IMR-90 (cell line): ENCODE data around the gene GPR137. TPM values are rescaled to one million over a fixed set of nuclear protein-coding genes. Genes with fewer than 3 reads are reported as not detected.

Source experiments
- ATAC-seq: fragments of 200-7000 bp; cut with Tn5 transposase; 2 replicates; pipeline ENCODE4 v1.9.1; 2020; ENCODE audit warnings: low read depth, mild to moderate bottlenecking, moderate library complexity
- BruUV-seq: library from RNA; stranded (reverse); fragments of 400-500 nt; replicated peaks from 2 replicates; lab custom pipeline; 2021; lab: Mats Ljungman, UMichigan
- CTCF ChIA-PET: fragments of 300-600 bp; formaldehyde crosslinking; extraction: SDS; loops from one replicate; lab custom pipeline; 2021; ENCODE audit warnings: antibody characterized with exemption; lab: Yijun Ruan, JAX
- POLR2A ChIA-PET: fragments of 300-600 bp; sonication (Branson Sonifier 250); formaldehyde crosslinking; loops from one replicate; lab custom pipeline; 2022; ENCODE audit warnings: antibody characterized with exemption; ENCODE audit not compliant: unreplicated experiment; lab: Charles Lee
- DNase-seq: peaks from one replicate; pipeline ENCODE4 v3.0.0; 2013
- H2AFZ ChIP-seq: replicated peaks from 2 replicates; pipeline ENCODE3; 2013; ENCODE audit warnings: low read length, mild to moderate bottlenecking; ENCODE audit not compliant: poor library complexity
- H2AK5ac ChIP-seq: 2 replicates; pipeline ENCODE4 v1.6.1; 2013; ENCODE audit warnings: low read depth, low read length, inconsistent platforms
- H2AK9ac ChIP-seq: replicated peaks from 2 replicates; pipeline ENCODE3; 2013; ENCODE audit warnings: mild to moderate bottlenecking, low read depth, low read length, moderate library complexity; ENCODE audit not compliant: poor library complexity
- H2BK120ac ChIP-seq: 2 replicates; pipeline ENCODE4 v1.6.1; 2013; ENCODE audit warnings: low read depth, low read length, inconsistent platforms
- H2BK15ac ChIP-seq: 3 replicates; pipeline ENCODE4 v1.6.1; 2013; ENCODE audit warnings: low read depth, low read length, inconsistent platforms
- H2BK20ac ChIP-seq: 2 replicates; pipeline ENCODE4 v1.6.1; 2013; ENCODE audit warnings: low read depth, mild to moderate bottlenecking, inconsistent platforms, low read length, moderate library complexity
- H2BK5ac ChIP-seq: 2 replicates; pipeline ENCODE4 v1.6.1; 2013; ENCODE audit warnings: mild to moderate bottlenecking, low read depth, low read length, inconsistent platforms; ENCODE audit not compliant: poor library complexity, severe bottlenecking
- H3K14ac ChIP-seq: replicated peaks from 2 replicates; pipeline ENCODE4 v1.6.1; 2013; ENCODE audit warnings: low read depth, low read length, inconsistent platforms
- H3K18ac ChIP-seq: 2 replicates; pipeline ENCODE4 v1.6.1; 2013; ENCODE audit warnings: low read depth, low read length, control low read depth
- H3K23ac ChIP-seq: 2 replicates; pipeline ENCODE4 v1.6.1; 2013; ENCODE audit warnings: low read depth, low read length, inconsistent platforms
- H3K27ac ChIP-seq: 2 replicates; pipeline ENCODE4 v1.5.1; 2013; ENCODE audit warnings: mild to moderate bottlenecking, control low read depth, low read length; ENCODE audit not compliant: insufficient read depth
- H3K27me3 ChIP-seq: 2 replicates; pipeline ENCODE4 v1.6.1; 2013; ENCODE audit warnings: low read length; ENCODE audit not compliant: control insufficient read depth, insufficient read depth
- H3K36me3 ChIP-seq: 2 replicates; pipeline ENCODE4 v1.6.1; 2013; ENCODE audit warnings: low read length, mixed read lengths; ENCODE audit not compliant: control insufficient read depth, insufficient read depth
- H3K4ac ChIP-seq: 2 replicates; pipeline ENCODE4 v1.6.1; 2013; ENCODE audit warnings: low read depth, low read length, inconsistent platforms
- H3K4me1 ChIP-seq: 2 replicates; pipeline ENCODE4 v1.6.1; 2013; ENCODE audit warnings: low read length, mixed read lengths; ENCODE audit not compliant: control insufficient read depth, insufficient read depth
- H3K4me2 ChIP-seq: 2 replicates; pipeline ENCODE4 v1.6.1; 2013; ENCODE audit warnings: low read depth, mild to moderate bottlenecking, control low read depth, low read length, moderate library complexity
- H3K4me3 ChIP-seq: 2 replicates; pipeline ENCODE4 v1.5.1; 2013; ENCODE audit warnings: low read depth, mild to moderate bottlenecking, control low read depth, low read length, moderate library complexity; ENCODE audit not compliant: insufficient read depth
- H3K56ac ChIP-seq: 2 replicates; pipeline ENCODE4 v1.6.1; 2013; ENCODE audit warnings: low read length, inconsistent platforms; ENCODE audit not compliant: insufficient read depth; ENCODE audit errors: extremely low read depth
- H3K79me1 ChIP-seq, 2 experiments: 2 replicates each; pipeline ENCODE4 v1.6.1; 2013; ENCODE audit warnings: low read length in 2 of 2, inconsistent platforms in 1 of 2, low read depth in 1 of 2
- H3K9ac ChIP-seq: 2 replicates; pipeline ENCODE4 v1.6.1; 2013; ENCODE audit warnings: low read depth, low read length, control low read depth
- H3K9me1 ChIP-seq: 2 replicates; pipeline ENCODE4 v1.6.1; 2013; ENCODE audit warnings: low read length, inconsistent platforms; ENCODE audit not compliant: insufficient read depth
- H3K9me3 ChIP-seq: 2 replicates; pipeline ENCODE4 v1.6.1; 2013; ENCODE audit warnings: low read length; ENCODE audit not compliant: control insufficient read depth, insufficient read depth
- H4K20me1 ChIP-seq: 2 replicates; pipeline ENCODE4 v1.6.1; 2013; ENCODE audit warnings: low read length, inconsistent platforms; ENCODE audit not compliant: insufficient read depth
- H4K5ac ChIP-seq: 2 replicates; pipeline ENCODE4 v1.6.1; 2013; ENCODE audit warnings: mild to moderate bottlenecking, low read depth, low read length, control low read depth
- H4K8ac ChIP-seq, 2 experiments: 2 replicates each; pipeline ENCODE4 v1.6.1; 2013; ENCODE audit warnings: low read depth in 2 of 2, low read length in 2 of 2, control low read depth in 1 of 2, inconsistent platforms in 1 of 2
- H4K91ac ChIP-seq: 2 replicates; pipeline ENCODE4 v1.6.1; 2013; ENCODE audit warnings: low read depth, low read length, inconsistent platforms; ENCODE audit not compliant: insufficient read depth
- BHLHE40 ChIP-seq: fragments of 150-350 bp; IDR thresholded peaks from 2 replicates; pipeline ENCODE4 v1.6.1; 2016; ENCODE audit warnings: mild to moderate bottlenecking, low read depth, low read length
- FOS ChIP-seq: fragments of 150-350 bp; IDR thresholded peaks from 2 replicates; pipeline ENCODE4 v1.6.1; 2016; ENCODE audit warnings: low read depth, low read length
- MAFK ChIP-seq: IDR thresholded peaks from 2 replicates; pipeline ENCODE4 v1.6.1; 2012; ENCODE audit warnings: low read depth, low read length, improper control_type of control experiment
- MXI1 ChIP-seq: IDR thresholded peaks from 2 replicates; pipeline ENCODE4 v1.6.1; 2012; ENCODE audit warnings: low read depth, mild to moderate bottlenecking, low read length, moderate library complexity, borderline replicate concordance
- POLR2A ChIP-seq: IDR thresholded peaks from 2 replicates; pipeline ENCODE4 v1.6.1; 2012; ENCODE audit warnings: mild to moderate bottlenecking, low read depth, low read length
- RFX5 ChIP-seq: IDR thresholded peaks from 2 replicates; pipeline ENCODE4 v1.8.0; 2012; ENCODE audit warnings: low read depth, mild to moderate bottlenecking, low read length, moderate library complexity
- WGBS, 2 experiments: methylation state at CpG; one replicate each; pipeline versions ENCODE4 v1.1.5 to v1.1.7; 2013; ENCODE audit warnings: missing lambda C conversion rate in 2 of 2; ENCODE audit not compliant: insufficient read length in 1 of 2; ENCODE audit errors: extremely low coverage in 2 of 2; 5-methylcytosine and 5-hydroxymethylcytosine counted together
- dilution Hi-C: fragments of 300-500 bp; cut with HindIII; formaldehyde crosslinking; loops from one replicate; pipeline ENCODE4 v1.14.3; 2018; ENCODE audit warnings: low sequenced_read_pairs; ENCODE audit not compliant: unreplicated experiment
- in situ Hi-C: fragments of 300-500 bp; cut with MboI; formaldehyde crosslinking; loops from 3 replicates; pipeline ENCODE4 v1.14.3; 2019; ENCODE audit warnings: low sequenced_read_pairs, inconsistent platforms, mixed read lengths
- intact Hi-C: fragments of 100-400 bp; cut with micrococcal nuclease; formaldehyde crosslinking; loops from 2 replicates; pipeline ENCODE4 v1.10.0; 2022
- polyA plus RNA-seq, 3 experiments: library from polyadenylated mRNA; depleted of rRNA; stranded (reverse); fragments of >200 nt; gene quantifications; 2 replicates each; pipeline ENCODE4 v1.2.3, GENCODE V29; 2012; ENCODE audit warnings: low replicate concordance in 1 of 3
- total RNA-seq: library from RNA; depleted of rRNA; stranded (reverse); fragments of >200 nt; gene quantifications from 2 replicates; pipeline ENCODE4 v1.2.3, GENCODE V29; 2012
- TF ChIP-seq, protein P1 (sequence below): fragments of 150-350 bp; IDR thresholded peaks from 2 replicates; pipeline ENCODE4 v1.6.1; 2017; ENCODE audit warnings: mild to moderate bottlenecking, antibody characterized with exemption, low read length, low read depth

GPR137 gene
- total and polyA plus RNA-seq, 2 of the 4 experiments (the other 2 are of a cell fraction) = 3.6 to 26.0 TPM

DNA sequence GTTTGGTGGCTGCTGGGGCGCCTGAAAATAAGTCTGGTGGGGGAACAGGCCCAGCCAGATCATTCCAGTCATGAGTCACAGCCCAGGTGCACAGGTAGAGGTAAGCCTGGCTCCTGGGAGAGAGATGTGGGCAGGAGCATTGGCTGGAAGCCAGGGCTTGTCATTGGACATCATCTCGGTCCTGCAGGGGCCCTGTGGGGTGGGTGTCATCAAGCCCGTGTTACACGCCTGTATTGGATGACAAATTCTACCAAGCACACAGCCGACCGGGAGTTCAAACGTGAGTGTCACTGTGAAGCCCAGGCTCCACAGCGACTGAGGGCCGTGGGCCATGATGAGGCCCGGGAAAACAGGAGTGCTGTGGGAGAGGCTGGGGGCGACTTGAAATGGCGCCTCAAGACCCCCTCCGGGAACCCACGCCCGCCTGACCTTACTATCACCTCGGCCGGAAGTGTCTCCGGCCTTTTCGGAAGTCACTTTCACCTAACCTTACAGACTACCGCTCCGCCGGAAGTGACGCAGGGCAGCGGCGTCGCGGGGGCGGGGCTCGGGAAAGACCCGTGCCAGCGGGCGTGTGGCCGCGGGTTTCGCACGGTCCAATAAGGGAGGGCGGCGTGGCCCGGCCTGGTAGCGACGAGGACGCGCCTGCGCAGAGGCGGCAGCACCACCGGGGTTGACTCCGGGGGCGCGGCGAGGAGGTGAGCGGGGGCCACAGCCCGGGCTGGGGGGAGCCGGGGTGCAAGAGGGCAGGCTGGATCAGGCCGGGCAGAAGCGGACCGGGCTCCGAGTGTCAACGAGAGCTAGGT, 45.0 kb upstream of the GPR137 start, which contains the start of gene FKBP2:
Gene FKBP2 (plus strand): TSS at position 661 of the 806 bp plus-strand sequence. CDS start 1,293 bp downstream, outside the sequence.
- peak within 1 kb of the TSS; percentile 73 for H2AK5ac ChIP-seq
- peak within 1 kb of the TSS; percentile 47 for H3K18ac ChIP-seq
- H3K23ac ChIP-seq = peak within 1 kb of the TSS; percentile 61; the same call in 1 of the 2 replicates
- peaks cover 21% of the 10 kb centered on the region for H4K20me1 ChIP-seq
- peak within 1 kb of the TSS; percentile 55; the same call in 1 of the 2 replicates for H3K56ac ChIP-seq
- H3K79me1 ChIP-seq = peaks cover 23 to 42% of the 10 kb centered on the region in 2 experiments; a peak in 3 of 4 replicates
- WGBS, 2 experiments = 0% methylated on average over 21 of the region's 58 CpGs; no CpG with 5 or more reads in 1 of the 2 experiments
- BruUV-seq = no TSS peak
- peak within 1 kb of the TSS; percentile 35; the same call in 2 of the 3 replicates for H2BK15ac ChIP-seq
- H3K4me3 ChIP-seq = peak within 1 kb of the TSS; percentile 85
- peak within 1 kb of the TSS; percentile 94 for H3K4ac ChIP-seq
- H2BK120ac ChIP-seq = peak within 1 kb of the TSS; percentile 82
- in situ Hi-C loops (no loop called here), intact Hi-C loops (loop anchor here (2.0 kb wide), 1 partner anchor 54 kb away; the partner anchor contains the start of gene STIP1), dilution Hi-C loops (no loop called here)
- H3K27me3 ChIP-seq = no peaks in the 10 kb centered on the region
- peak within 1 kb of the TSS; percentile 99 for H2AFZ ChIP-seq
- peak within 1 kb of the TSS; percentile 97 for H3K4me2 ChIP-seq
- H3K14ac ChIP-seq = peak within 1 kb of the TSS; percentile 91
- POLR2A ChIA-PET = interaction anchor here (0.6 to 1.1 kb wide), 2 partner anchors 36 to 55 kb away, joined by 3 to 24 read pairs; no protein-coding TSS in a partner anchor
- peak within 1 kb of the TSS; percentile 98 for H2AK9ac ChIP-seq
- ATAC-seq = peak; percentile 70
- no peaks in the 10 kb centered on the region for H3K9me3 ChIP-seq
- H2BK5ac ChIP-seq = peak within 1 kb of the TSS; percentile 92
- H3K36me3 ChIP-seq = peaks cover 31% of the 10 kb centered on the region
- TF ChIP-seq MXI1 = peak; percentile 27; the same call in 1 of the 2 replicates
- TF ChIP-seq FOS = no peak
- peak; percentile 84 for TF ChIP-seq POLR2A
- TF ChIP-seq, protein P1, sequence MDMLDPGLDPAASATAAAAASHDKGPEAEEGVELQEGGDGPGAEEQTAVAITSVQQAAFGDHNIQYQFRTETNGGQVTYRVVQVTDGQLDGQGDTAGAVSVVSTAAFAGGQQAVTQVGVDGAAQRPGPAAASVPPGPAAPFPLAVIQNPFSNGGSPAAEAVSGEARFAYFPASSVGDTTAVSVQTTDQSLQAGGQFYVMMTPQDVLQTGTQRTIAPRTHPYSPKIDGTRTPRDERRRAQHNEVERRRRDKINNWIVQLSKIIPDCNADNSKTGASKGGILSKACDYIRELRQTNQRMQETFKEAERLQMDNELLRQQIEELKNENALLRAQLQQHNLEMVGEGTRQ = peak; percentile 51
- TF ChIP-seq BHLHE40 = peak; percentile 94
- TF ChIP-seq RFX5 = no peak
- no peak for TF ChIP-seq MAFK
- peak within 1 kb of the TSS; percentile 74 for H3K9ac ChIP-seq
- DNase-seq = peak; percentile 95
- H3K9me1 ChIP-seq = peaks cover 14% of the 10 kb centered on the region
- peak within 1 kb of the TSS; percentile 83 for H4K91ac ChIP-seq
- H3K4me1 ChIP-seq = peaks cover 15% of the 10 kb centered on the region
- peak within 1 kb of the TSS; percentile 89 for H3K27ac ChIP-seq
- CTCF ChIA-PET = interaction anchor here (0.6 to 2.5 kb wide), 3 partner anchors 36 to 882 kb away, joined by 3 to 8 read pairs (median 5); no protein-coding TSS in a partner anchor
- peak within 1 kb of the TSS; percentile 96 to 99 for H4K8ac ChIP-seq
- peak within 1 kb of the TSS; percentile 90 for H4K5ac ChIP-seq
- no peak within 1 kb of the TSS for H2BK20ac ChIP-seq
